ENCODE results near the gene EML6. TPM values are rescaled to one million over a fixed set of nuclear protein-coding genes. Genes with fewer than 3 reads are reported as not detected.

The EML6 gene
- total and polyA plus RNA-seq, 2 experiments from 2014 or later = 2.7 to 6.2 TPM

GRCh38 chr2:54909001-54909400 is 185.5 kb downstream of the EML6 start:
- Histone ChIP-seq H3K4me1 (ENCODE audit: insufficient read depth) (no peaks in the 10 kb centered on the region), H3K4me2 (no peak overlapping the region), H3K79me2 (replicated peaks; ENCODE audit: insufficient read depth) (no peaks in the 10 kb centered on the region), H2AFZ (peak overlapping the region; percentile 59; the same call in 1 of the 2 replicates), H3K4me3 (no peak overlapping the region), H3K27ac (ENCODE audit: low read depth) (no peak overlapping the region), H3F3A (replicated peaks; ENCODE audit: low read depth) (no peaks in the 10 kb centered on the region), H3K36me3 (ENCODE audit: insufficient read depth) (no peaks in the 10 kb centered on the region), H3K27me3 (ENCODE audit: insufficient read depth) (no peaks in the 10 kb centered on the region), H4K20me1 (replicated peaks; ENCODE audit: insufficient read depth) (no peaks in the 10 kb centered on the region), H3K9me2 (ENCODE audit: insufficient read depth) (no peaks in the 10 kb centered on the region)
- H3K9me3 Mint-ChIP-seq = no peaks in the 10 kb centered on the region
- ATAC-seq = no peak
- no peaks in the 10 kb centered on the region for H3K4me1 Mint-ChIP-seq
- no peaks in the 10 kb centered on the region for H3K27me3 Mint-ChIP-seq (ENCODE audit: insufficient read depth, low read depth, poor library complexity)
- H3K4me3 Mint-ChIP-seq = no peak overlapping the region
- no peaks in the 10 kb centered on the region for H3K36me3 Mint-ChIP-seq (ENCODE audit: low read depth)
- no peak overlapping the region for H3K27ac Mint-ChIP-seq
- no peak for TF ChIP-seq POLR2AphosphoS5 (IDR thresholded peaks at IDR 0.05; ENCODE audit: low read depth)
- no peak for TF ChIP-seq ZNF462 (CRISPR knock-in tag; IDR thresholded peaks at IDR 0.05)
- no peak for TF ChIP-seq ZNF331 (CRISPR knock-in tag; IDR thresholded peaks at IDR 0.05; ENCODE audit: low read depth)
- TF ChIP-seq CREB1 (CRISPR knock-in tag; IDR thresholded peaks at IDR 0.05; ENCODE audit: low read depth) = no peak
- no peak for TF ChIP-seq REST (IDR thresholded peaks at IDR 0.05; ENCODE audit: unreplicated experiment)
- no peak for TF ChIP-seq ETS1 (IDR thresholded peaks at IDR 0.05)
- TF ChIP-seq JUNB (IDR thresholded peaks at IDR 0.05; ENCODE audit: unreplicated experiment) = no peak
- TF ChIP-seq NANOG (IDR thresholded peaks at IDR 0.05; ENCODE audit: borderline replicate concordance) = no peak
- TF ChIP-seq STAT1 (IDR thresholded peaks at IDR 0.05; ENCODE audit: unreplicated experiment) = no peak
- no peak for TF ChIP-seq EZH2 (IDR thresholded peaks at IDR 0.05; ENCODE audit: low read depth, unreplicated experiment)
- no peak for TF ChIP-seq ZNF114 (CRISPR knock-in tag; IDR thresholded peaks at IDR 0.05)
- no peak for TF ChIP-seq CTCF (conservative IDR thresholded peaks at IDR 0.05; ENCODE audit: low read depth in 2 of 2)
- no peak for TF ChIP-seq EZH2phosphoT487 (IDR thresholded peaks at IDR 0.05; ENCODE audit: unreplicated experiment)
- DNase-seq (ENCODE audit: low spot score) = no peak

All from GM23338 (cell line).